ENCODE results near the gene CLDN12. TPM values are rescaled to one million over a fixed set of nuclear protein-coding genes. Genes with fewer than 3 reads are reported as not detected.
"Not testable (repeated sequence)": the region's sequence is repeated elsewhere in the genome, so short reads cannot be mapped to it uniquely, and the experiment has no call there.

CLDN12 gene
- total RNA-seq, 2 donors from 2014 or later = 52.5 to 65.6 TPM

DNA sequence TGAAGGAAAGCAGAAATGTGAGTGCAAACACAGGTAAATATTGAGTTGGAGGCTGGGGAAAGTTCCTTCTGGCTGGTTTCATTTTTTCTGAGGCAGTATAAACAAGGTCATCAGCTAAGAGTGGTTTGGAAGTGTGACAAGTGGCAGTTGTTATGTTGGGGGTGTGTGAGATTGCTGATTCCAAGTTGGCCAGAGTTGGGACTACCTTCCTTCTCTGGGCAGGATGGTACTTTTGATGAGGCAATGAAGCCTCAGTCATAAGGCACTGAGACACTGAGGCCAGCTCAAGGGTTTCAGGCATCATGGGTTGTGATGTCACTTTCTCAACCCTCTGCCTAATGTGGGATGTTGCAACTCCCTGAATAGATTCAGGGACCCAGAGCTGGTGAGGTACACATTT is 58.0 kb downstream of the CLDN12 start:
- H3K9me3 ChIP-seq = no peaks in the 10 kb centered on the region
- no peak overlapping the region for H3K27ac ChIP-seq
- no peak for DNase-seq
- intact Hi-C loops (cut with DNase I) = no loop called here
- H3K4me3 ChIP-seq = no peak overlapping the region
- H3K27me3 ChIP-seq = no peaks in the 10 kb centered on the region
- TF ChIP-seq, protein P1, sequence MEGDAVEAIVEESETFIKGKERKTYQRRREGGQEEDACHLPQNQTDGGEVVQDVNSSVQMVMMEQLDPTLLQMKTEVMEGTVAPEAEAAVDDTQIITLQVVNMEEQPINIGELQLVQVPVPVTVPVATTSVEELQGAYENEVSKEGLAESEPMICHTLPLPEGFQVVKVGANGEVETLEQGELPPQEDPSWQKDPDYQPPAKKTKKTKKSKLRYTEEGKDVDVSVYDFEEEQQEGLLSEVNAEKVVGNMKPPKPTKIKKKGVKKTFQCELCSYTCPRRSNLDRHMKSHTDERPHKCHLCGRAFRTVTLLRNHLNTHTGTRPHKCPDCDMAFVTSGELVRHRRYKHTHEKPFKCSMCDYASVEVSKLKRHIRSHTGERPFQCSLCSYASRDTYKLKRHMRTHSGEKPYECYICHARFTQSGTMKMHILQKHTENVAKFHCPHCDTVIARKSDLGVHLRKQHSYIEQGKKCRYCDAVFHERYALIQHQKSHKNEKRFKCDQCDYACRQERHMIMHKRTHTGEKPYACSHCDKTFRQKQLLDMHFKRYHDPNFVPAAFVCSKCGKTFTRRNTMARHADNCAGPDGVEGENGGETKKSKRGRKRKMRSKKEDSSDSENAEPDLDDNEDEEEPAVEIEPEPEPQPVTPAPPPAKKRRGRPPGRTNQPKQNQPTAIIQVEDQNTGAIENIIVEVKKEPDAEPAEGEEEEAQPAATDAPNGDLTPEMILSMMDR (IDR thresholded peaks at IDR 0.05) = no peak
- H3K36me3 ChIP-seq = no peaks in the 10 kb centered on the region
- no peak overlapping the region for H3K9ac ChIP-seq (ENCODE audit: low read depth in 2 of 2, low read length in 2 of 2)
- no peaks in the 10 kb centered on the region for H3K4me1 ChIP-seq

- H3K9ac ChIP-seq (ENCODE audit: low read depth in 2 of 2, low read length in 2 of 2); DNase-seq: not testable (repeated sequence)
These were observed 59.9 kb downstream of the CLDN12 start for GRCh38 chr7:90463151-90463628.

More at GRCh38 chr7:90463151-90463628, 59.9 kb downstream of the CLDN12 start:
- H3K27me3 ChIP-seq; H3K36me3 ChIP-seq; intact Hi-C loops (cut with DNase I); H3K4me1 ChIP-seq; H3K9me3 ChIP-seq: not testable (repeated sequence)
- H3K4me3 ChIP-seq = peak overlapping the region; percentile 22
- H3K27ac ChIP-seq = peak overlapping the region; percentile 60

Other genes with a start within 250 kb of the CLDN12 start
- 10 to 100 TPM; 19.2 to 22.0 TPM for gene STEAP1, start 249.0 kb upstream of the CLDN12 start, total RNA-seq
- gene STEAP2, start 191.7 kb upstream of the CLDN12 start, total RNA-seq = 10 to 100 TPM; 19.7 to 27.3 TPM
- 1 to 10 TPM; 3.6 to 4.2 TPM for gene CFAP69, start 158.3 kb upstream of the CLDN12 start, total RNA-seq
- not detected for gene FAM237B, start 82.2 kb upstream of the CLDN12 start, total RNA-seq
- gene GTPBP10, start 56.7 kb upstream of the CLDN12 start, total RNA-seq = 10 to 100 TPM; 20.1 to 28.6 TPM
- not detected for gene PTTG1IP2, start 66.2 kb downstream of the CLDN12 start, total RNA-seq
- gene CDK14, start 192.9 kb downstream of the CLDN12 start, total RNA-seq = 1 to 10 TPM; 1.9 to 4.9 TPM